Stimulated activated naive B cell treated with anti-CD40 and anti-IgM and Interleukin-4, amounts not matched to agents 10 μg/mL and 1 μg/mL and 100 μg/mL, for 72 hours (primary cell): ENCODE results near the gene GFRA1.

Experiments
- ATAC-seq, 2 donors: fragments of 150-1000 bp; cut with Tn5 transposase; replicated peaks; 2 replicates each; pipeline ENCODE4 v1.10.0; 2021; ENCODE audit warnings: moderate library complexity in 1 of 2
- DNase-seq: peaks from one replicate; pipeline ENCODE4 v3.0.0; 2021
- H3K27ac Mint-ChIP-seq: one replicate; pipeline ENCODE4 v1.8.0; 2022; ENCODE audit warnings: mild to moderate bottlenecking, mixed read lengths
- H3K27me3 Mint-ChIP-seq, 2 donors: one replicate each; pipeline ENCODE4 v1.8.0; 2022; ENCODE audit warnings: mixed read lengths in 2 of 2
- H3K36me3 Mint-ChIP-seq, 2 donors: one replicate each; pipeline ENCODE4 v1.8.0; 2022; ENCODE audit warnings: mixed read lengths in 2 of 2, mild to moderate bottlenecking in 1 of 2
- H3K4me1 Mint-ChIP-seq, 2 donors: one replicate each; pipeline ENCODE4 v1.8.0; 2022; ENCODE audit warnings: mixed read lengths in 2 of 2, mild to moderate bottlenecking in 1 of 2
- H3K4me3 Mint-ChIP-seq, 2 donors: one replicate each; pipeline ENCODE4 v1.8.0; 2022; ENCODE audit warnings: mild to moderate bottlenecking in 2 of 2, mixed read lengths in 2 of 2, moderate library complexity in 1 of 2
- H3K9me3 Mint-ChIP-seq, 2 donors: one replicate each; pipeline ENCODE4 v1.8.0; 2022; ENCODE audit warnings: mixed read lengths in 2 of 2, mild to moderate bottlenecking in 1 of 2

Gene GFRA1

DNA sequence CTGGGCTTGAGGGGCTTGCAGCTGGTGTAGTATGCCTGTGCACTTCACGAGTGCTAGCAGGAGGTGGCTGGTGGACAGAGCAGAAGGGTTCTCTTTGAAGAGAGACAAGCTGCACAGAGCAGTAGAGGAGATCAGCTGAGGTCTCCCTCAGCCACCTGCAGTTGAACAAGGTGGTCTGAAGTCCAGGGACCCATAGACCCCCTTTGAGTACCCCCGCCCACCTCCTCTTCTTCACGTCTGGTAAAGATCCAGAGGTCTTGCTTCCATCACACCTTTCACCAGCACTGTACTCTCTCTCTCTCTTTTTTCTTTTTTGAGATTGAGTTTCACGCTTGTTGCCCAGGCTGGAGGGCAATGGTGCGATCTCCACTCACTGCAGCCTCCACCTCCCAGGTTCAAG, 157.2 kb downstream of the GFRA1 start:
- ATAC-seq = no peak

DNA sequence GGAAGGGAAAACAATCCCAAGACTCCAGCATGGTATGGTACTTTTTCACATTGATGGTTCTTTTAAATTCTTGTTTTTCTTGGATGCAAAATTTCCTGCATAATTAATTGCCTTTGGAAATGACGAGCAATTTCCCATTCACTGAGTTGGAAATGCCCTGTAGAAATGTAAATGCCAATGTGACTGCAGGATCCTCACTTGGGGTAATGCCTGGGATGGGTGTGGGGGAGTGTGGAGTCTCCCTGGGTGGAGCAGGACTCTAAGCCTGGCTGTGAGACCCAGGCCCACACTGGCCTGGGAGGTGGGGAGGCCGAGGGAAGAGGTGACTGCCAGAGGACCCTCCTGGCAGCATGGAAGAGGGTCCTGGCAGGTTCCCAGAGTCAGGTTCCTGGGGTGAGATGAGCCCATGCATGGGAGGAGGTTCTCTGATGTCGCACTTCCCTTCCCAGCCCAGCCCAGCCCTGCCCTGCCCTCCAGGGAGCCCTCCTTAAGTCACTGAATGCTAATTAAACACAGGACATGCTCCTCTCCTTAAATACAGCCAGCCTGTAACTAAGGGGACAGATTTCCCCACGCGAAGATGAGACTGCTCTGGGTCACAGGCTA, 157.9 kb downstream of the GFRA1 start:
- Mint-ChIP-seq H3K4me1 (no peaks in the 10 kb centered on the region), H3K27me3 (no peaks in the 10 kb centered on the region), H3K9me3 (peaks cover 0 to 5% of the 10 kb centered on the region in 2 donors), H3K27ac (no peak overlapping the region), H3K4me3 (no peak overlapping the region), H3K36me3 (no peaks in the 10 kb centered on the region)
- ATAC-seq = no peak
- no peak for DNase-seq

More for the DNA sequence above, 157.2 kb downstream of the GFRA1 start:
- Mint-ChIP-seq H3K36me3 (no peaks in the 10 kb centered on the region), H3K27me3 (no peaks in the 10 kb centered on the region), H3K27ac (no peak overlapping the region), H3K4me3 (no peak overlapping the region), H3K9me3 (peaks cover 0 to 4% of the 10 kb centered on the region in 2 donors), H3K4me1 (no peaks in the 10 kb centered on the region)
- no peak for DNase-seq

DNA sequence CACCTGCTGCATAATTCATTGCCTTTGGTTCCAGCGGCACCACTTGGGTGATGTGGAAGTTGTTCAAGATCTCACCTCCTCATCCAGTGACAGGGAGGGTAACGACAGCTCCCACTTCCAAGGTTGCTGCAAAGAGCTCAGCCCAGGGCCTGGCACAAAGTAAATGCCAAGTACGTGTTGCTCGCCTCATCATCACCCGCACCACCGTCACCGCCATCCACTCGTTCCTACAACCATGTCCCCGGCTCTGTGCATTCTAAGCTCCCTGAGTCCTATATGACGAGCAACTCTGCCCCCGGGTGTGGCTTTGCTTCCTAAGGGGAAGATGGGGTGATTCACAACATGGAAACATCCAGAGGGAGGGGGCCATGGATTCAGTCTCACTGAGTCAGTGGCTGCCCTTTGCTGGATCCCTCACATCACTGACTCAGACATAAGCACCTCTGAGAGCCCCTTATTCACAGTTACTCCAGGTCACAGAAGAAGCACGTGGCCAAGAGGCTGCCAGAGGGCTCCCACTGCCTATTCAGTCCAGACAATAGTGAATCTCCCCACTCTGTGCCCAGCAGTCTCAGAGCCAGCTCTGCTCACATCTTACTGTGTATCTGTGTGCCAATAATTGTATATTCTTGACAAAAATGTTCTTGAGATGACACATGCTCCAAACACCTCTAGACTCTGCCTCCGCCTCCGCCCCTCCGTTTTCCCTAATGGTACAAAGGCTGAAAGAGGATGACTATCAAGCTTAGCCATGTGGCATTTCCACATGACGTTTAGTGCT, 159.1 kb downstream of the GFRA1 start:
- no peaks in the 10 kb centered on the region for H3K36me3 Mint-ChIP-seq
- ATAC-seq = no peak

DNA sequence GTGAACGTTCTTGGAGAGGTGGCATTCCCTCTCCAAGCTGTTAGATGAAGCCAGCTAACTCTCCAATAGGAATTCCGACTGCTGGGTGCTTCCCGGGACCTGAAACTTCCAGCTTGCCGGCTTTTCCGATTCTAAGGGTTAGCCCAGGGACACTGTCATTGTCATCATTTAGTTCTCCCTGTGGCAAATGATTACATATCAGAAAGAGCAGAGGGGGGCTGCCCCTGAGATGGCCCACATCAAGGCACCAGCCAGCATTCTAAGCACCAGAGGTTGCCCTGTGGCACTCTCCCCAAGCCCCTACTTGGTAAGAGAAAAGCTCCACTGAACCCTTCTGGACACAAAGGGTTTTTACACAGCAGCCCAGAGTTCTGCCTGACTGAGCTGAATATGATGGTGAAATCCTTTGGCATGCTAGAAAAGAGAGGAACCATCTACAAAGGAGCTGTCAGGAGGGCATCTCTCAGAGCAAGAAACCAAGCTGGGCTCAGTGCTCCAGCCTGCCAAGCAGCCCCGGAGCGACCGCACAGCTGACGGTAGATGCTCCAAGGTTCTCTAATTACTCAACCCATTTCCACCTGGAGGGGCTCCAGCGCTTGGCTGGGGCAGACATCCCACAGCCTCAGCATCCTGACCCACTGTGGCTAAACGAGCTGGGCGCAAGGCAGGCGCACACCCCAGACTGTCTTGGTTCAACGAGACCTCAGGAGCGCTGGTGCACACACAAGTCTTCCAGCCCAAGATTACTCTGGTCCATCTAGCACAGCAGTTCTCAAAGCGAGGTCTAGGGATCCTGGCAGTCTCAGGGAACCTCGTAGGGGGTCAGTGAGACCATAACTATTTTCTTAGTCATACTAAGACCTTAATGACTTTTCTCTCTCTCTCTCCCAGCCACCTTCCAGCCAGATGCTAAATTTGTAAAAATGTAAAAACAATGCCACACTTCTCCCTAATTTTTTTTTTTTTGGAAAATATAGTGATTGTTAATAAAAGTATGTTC, 160.5 kb downstream of the GFRA1 start:
- Mint-ChIP-seq H3K36me3 (no peaks in the 10 kb centered on the region), H3K4me3 (no peak overlapping the region), H3K4me1 (no peaks in the 10 kb centered on the region), H3K27ac (no peak overlapping the region), H3K27me3 (no peaks in the 10 kb centered on the region), H3K9me3 (peaks cover 0 to 3% of the 10 kb centered on the region in 2 donors)
- no peak for ATAC-seq
- no peak for DNase-seq

More for the DNA sequence above, 159.1 kb downstream of the GFRA1 start:
- no peak overlapping the region for H3K27ac Mint-ChIP-seq
- no peaks in the 10 kb centered on the region for H3K4me1 Mint-ChIP-seq
- H3K27me3 Mint-ChIP-seq = no peaks in the 10 kb centered on the region
- H3K4me3 Mint-ChIP-seq = no peak overlapping the region
- peaks cover 0 to 5% of the 10 kb centered on the region in 2 donors for H3K9me3 Mint-ChIP-seq
- no peak for DNase-seq

DNA sequence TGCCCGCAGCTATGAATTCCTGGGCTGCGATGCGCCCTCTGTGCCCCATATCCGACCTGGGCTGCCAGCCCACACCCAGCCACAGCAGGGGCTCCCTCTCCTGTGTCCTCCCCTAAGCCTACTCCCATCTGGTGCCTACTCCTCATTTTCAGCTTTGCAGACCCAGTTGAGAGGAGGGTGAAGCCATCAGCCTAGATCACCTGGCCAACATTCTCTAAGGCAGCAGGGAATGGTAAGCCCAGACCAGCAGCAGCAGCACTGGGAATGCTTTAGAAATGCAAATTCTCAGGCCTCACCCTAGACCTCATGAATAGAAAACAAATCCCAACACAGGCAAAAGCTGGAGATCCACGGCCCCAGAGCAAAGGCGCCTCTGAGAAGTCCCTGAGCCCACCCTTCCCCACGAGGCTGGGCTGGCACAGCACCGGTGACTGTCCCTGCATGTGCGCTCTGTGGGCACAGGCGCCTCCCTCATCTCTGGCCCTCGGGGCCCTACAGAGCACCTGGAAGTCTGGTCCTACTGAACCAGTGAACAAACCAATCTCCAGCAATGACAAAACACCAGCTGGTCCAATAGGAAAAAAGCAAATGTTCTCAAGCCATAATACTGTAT, 161.4 kb downstream of the GFRA1 start:
- Mint-ChIP-seq H3K4me3 (no peak overlapping the region), H3K27ac (no peak overlapping the region), H3K9me3 (peaks cover 0 to 1% of the 10 kb centered on the region in 2 donors)

DNA sequence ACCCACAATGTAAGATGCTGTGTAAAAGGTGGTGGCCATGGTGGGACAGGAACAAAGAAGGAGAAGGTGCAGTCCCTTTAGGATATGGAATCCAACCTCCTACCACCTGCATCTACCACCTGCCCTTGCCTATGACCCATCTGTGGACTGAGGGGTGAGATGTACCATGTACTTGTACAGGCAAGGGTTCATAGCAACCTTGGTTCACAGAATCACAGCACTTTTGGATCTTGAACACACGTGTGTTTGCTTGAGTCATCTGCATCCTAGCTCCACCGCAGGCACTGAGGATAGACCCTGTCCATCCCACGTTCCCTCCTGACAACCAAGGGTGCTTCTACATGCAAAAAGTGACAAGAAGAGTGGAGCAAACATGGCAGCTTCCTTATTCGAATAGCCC, 162.3 kb downstream of the GFRA1 start:
- Mint-ChIP-seq H3K4me1 (no peaks in the 10 kb centered on the region), H3K36me3 (no peaks in the 10 kb centered on the region), H3K4me3 (no peak overlapping the region), H3K27ac (no peak overlapping the region), H3K27me3 (no peaks in the 10 kb centered on the region), H3K9me3 (peaks cover 0 to 4% of the 10 kb centered on the region in 2 donors)
- DNase-seq (no peak), ATAC-seq (no peak)

More for the DNA sequence above, 161.4 kb downstream of the GFRA1 start:
- no peaks in the 10 kb centered on the region for H3K4me1 Mint-ChIP-seq
- ATAC-seq (no peak), DNase-seq (no peak)
- no peaks in the 10 kb centered on the region for H3K36me3 Mint-ChIP-seq
- H3K27me3 Mint-ChIP-seq = no peaks in the 10 kb centered on the region

DNA sequence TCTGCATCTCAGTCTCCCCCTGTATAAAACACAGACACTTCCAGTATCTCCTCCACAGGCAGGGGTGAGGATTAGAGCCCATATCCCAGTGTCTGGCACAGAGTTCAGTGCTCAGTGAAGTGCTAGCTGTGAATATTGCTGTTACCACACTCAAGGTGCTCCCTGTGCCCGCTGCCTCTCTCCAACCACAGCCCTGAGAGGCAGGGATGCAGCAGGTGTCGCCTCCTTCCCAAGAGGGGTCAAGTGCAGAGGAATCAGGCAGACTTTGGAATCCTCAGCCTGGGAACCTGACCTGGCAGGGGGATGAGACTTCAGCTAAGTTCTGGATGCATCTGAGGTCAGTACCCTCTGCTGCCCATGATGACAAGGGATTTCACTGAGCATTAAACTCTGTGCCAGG, 163.1 kb downstream of the GFRA1 start:
- Mint-ChIP-seq H3K27me3 (no peaks in the 10 kb centered on the region), H3K27ac (no peak overlapping the region), H3K9me3 (peaks cover 0 to 4% of the 10 kb centered on the region in 2 donors), H3K4me3 (no peak overlapping the region), H3K4me1 (no peaks in the 10 kb centered on the region), H3K36me3 (no peaks in the 10 kb centered on the region)
- DNase-seq (no peak), ATAC-seq (no peak)

DNA sequence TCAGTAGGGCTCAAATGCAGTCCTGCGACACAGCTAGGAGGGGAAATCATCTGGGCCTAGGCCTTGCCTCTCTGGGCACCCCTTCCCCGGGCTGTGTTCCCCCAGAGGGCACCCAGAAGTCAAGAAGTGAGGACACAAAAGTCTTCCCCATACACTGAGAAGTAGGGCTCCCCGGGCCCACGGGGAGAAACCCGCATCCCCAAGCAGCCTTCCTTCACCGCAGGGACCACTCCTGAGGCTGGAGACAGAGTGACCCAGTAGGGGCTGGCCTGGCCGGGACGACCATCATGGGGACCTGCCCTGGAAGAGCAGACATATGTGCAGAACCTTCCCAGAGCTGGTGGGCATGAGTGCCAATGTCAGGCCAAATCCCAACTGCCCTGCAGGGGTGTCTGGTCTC, 163.5 kb downstream of the GFRA1 start:
- ATAC-seq (no peak), DNase-seq (no peak)
- Mint-ChIP-seq H3K9me3 (peaks cover 0 to 4% of the 10 kb centered on the region in 2 donors), H3K4me1 (no peaks in the 10 kb centered on the region), H3K27me3 (no peaks in the 10 kb centered on the region), H3K27ac (no peak overlapping the region), H3K36me3 (no peaks in the 10 kb centered on the region), H3K4me3 (no peak overlapping the region)

DNA sequence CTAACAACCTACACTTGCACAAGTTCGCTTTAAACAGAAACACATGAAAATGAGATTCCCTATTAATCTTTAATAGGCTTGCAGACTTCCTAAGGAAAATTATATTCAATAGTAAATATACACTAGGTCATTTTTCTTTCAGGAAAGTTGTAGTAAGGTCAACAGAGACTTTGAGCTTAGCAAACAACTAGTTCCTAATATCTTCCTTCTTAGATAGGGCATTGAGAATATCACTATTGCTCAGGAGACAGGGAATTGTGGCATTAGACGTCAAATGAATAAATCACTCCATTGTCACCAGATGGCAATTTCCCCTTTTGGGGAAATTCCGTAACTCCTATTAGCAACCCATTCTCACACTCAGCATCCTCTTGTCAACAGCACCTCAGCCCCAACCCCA, 164.9 kb downstream of the GFRA1 start:
- Mint-ChIP-seq H3K4me3 (no peak overlapping the region), H3K9me3 (peaks cover 2 to 5% of the 10 kb centered on the region in 2 donors), H3K27me3 (no peaks in the 10 kb centered on the region), H3K4me1 (no peaks in the 10 kb centered on the region), H3K36me3 (no peaks in the 10 kb centered on the region), H3K27ac (no peak overlapping the region)
- DNase-seq (no peak), ATAC-seq (no peak)

DNA sequence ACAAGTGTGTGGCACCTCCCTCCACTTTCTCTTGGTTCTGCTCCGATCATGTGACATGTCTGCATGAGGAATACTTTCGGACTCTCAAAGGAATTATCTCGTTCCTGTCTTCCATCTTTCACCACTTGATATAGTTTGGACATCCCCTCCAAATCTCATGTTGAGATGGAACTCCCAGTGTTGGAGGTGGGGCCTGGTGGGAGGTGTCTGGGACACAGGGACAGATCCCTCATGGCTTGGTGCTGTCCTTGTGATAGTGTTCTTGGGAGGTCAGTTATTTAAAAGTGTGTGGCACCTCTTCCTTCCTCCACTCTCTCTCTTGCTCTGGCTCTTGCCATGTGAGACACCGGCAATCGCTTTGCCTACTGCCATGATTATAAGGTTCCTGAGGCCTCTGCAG, 166.4 kb downstream of the GFRA1 start:
- Mint-ChIP-seq H3K27ac (no peak overlapping the region), H3K27me3 (no peaks in the 10 kb centered on the region), H3K4me1 (no peaks in the 10 kb centered on the region), H3K36me3 (no peaks in the 10 kb centered on the region), H3K4me3 (no peak overlapping the region), H3K9me3 (peaks cover 4 to 12% of the 10 kb centered on the region in 2 donors)
- DNase-seq (no peak), ATAC-seq (no peak)

DNA sequence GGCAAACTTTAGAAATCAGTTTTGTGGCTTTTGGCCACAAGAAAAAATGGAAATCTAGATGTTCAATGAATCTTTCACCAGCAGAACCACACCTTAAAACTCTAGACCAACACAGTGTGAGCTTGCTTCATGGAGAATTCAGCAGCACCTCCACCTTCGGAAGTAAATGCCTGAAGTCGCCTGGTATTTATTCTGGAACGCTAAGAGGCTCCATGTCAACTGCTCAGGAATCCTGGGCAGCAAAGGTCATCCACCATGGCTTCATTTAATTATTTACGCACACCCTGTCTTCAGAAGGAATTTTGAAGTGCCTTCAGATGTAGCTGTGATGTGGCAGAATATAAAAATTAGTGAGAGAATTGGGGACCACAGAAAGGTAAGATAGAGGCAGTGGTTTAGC, 167.7 kb downstream of the GFRA1 start:
- no peaks in the 10 kb centered on the region for H3K36me3 Mint-ChIP-seq
- H3K9me3 Mint-ChIP-seq = peaks cover 9 to 14% of the 10 kb centered on the region in 2 donors
- no peak overlapping the region for H3K27ac Mint-ChIP-seq
- H3K4me1 Mint-ChIP-seq = no peaks in the 10 kb centered on the region
- DNase-seq = no peak
- H3K27me3 Mint-ChIP-seq = peaks cover 0 to 4% of the 10 kb centered on the region in 2 donors
- no peak for ATAC-seq
- H3K4me3 Mint-ChIP-seq = no peak overlapping the region

DNA sequence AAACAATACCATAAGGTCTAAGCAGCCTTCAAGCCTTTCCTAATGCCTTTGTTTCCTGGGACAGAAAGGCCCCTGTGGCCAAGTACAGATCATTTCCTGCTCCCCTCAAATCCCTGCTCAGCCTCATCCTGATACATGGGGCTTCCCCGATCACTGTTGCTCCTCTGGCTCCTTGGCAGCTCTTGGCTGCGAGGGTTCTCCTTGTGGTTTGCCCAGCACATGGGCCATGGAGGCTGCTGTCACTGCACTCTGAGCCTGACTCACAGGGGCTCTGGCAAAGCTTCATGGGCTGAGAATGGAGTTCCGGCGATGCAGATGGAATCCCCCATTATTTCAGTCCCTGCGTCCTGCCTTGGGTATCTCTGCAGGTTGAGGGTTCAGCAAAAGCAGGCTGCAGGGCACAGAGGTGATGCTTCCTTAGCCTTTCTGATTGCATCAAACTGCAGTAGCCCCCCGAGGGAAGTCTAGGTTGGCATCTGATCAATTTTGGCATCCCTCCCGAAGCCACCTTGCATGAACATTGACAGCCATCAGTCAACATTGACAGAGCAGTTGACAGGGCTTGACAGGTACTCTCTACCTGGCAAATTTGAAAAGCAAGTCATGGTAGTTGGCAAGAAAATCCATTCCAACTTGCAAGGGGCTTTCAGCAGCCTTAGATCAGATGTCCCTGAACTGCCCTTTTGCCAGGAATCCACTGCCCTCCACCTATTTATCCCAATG, 168.6 kb downstream of the GFRA1 start:
- Mint-ChIP-seq H3K4me3 (no peak overlapping the region), H3K9me3 (peaks cover 9 to 14% of the 10 kb centered on the region in 2 donors), H3K27ac (no peak overlapping the region), H3K4me1 (no peaks in the 10 kb centered on the region), H3K27me3 (peaks cover 0 to 4% of the 10 kb centered on the region in 2 donors), H3K36me3 (no peaks in the 10 kb centered on the region)
- no peak for DNase-seq
- no peak for ATAC-seq

DNA sequence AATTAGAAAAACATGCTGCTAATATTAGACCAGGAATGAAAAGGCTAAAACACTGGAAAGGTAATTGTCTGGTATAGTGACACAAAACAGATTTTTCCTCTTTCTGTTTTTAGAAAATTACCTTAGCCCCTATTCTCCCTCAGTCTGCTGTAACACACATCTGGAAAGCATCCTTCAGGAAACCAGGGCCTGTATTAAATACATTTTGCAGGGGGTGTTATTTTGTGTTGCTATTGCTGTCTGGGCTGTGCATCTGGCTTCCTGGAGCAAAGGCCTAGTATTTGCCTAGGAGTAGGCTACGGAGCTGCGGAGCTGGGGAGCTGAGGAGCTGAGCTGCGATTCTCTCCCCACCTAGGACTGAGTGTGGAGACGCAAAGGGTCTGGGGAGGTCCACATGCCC, 169.3 kb downstream of the GFRA1 start:
- Mint-ChIP-seq H3K27ac (no peak overlapping the region), H3K9me3 (peaks cover 9 to 14% of the 10 kb centered on the region in 2 donors), H3K4me3 (no peak overlapping the region), H3K4me1 (no peaks in the 10 kb centered on the region), H3K36me3 (no peaks in the 10 kb centered on the region), H3K27me3 (peaks cover 0 to 4% of the 10 kb centered on the region in 2 donors)
- DNase-seq (no peak), ATAC-seq (no peak)
